ENCODE results near the gene CTXN2.

DNA sequence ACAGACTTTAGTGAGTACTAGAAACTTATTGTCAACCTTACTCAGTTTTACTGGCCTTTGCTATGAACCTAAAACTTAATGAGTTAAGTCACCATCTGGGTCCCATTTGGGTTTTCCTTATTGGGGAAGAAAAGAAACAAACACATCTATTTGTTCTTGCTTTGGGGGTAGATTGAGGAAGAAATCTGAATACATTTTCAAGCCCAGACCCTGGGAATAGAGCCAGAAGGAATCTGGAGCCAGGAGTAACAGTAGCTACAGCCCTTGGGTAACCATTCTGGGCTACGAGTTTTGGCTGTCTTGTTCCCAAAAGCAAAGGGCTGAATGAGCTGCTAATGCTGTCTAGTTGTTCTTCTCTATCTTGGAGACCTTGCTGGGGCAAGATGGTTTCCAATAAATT is 31.2 kb downstream of the CTXN2 start:
- TF ChIP-seq CTCF (IDR thresholded peaks at IDR 0.05; ENCODE audit: low read depth, low read length, poor library complexity, severe bottlenecking): no peak
- TF ChIP-seq EZH2phosphoT487 (IDR thresholded peaks at IDR 0.05; ENCODE audit: borderline replicate concordance, low read length): no peak

Measured in DOHH2 (cell line).